NCI-H2227 (cell line): Measurements from ENCODE around the gene ZNF182.
"Not testable (repeated sequence)": the region's sequence is repeated elsewhere in the genome, so short reads cannot be mapped to it uniquely, and the experiment has no call there.

Experiments
- DNase-seq: peaks from one replicate; lab custom pipeline; 2025; ENCODE audit not compliant: unreplicated experiment; lab: John Stamatoyannopoulos, UW

ZNF182 gene

GRCh38 chrX:48003758-48004457 lies at the start of gene ZNF182:
ZNF182 (minus strand) TSS chrX:48003989; CDS start chrX:48002609, 1,380 bp downstream.
- peak; percentile 99 for DNase-seq

DNA sequence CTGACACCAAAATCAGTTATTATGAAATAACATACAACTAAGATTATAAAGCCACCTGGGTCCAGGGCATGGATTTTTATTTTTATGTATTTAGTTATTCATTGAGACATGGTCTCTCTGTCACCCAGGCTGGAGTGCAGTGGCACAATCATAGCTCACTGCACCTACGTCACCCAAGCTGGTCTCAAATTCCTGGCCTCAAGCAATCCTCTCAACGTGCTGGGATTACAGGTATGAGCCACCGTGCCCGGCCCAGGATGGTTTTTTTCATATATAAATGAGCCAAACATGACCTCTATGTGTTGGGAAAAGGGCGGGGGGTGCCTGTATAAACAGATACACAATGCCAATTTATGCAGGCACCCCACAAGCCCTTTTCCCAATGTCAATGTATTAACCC lies 43.1 kb upstream of the ZNF182 start:
- DNase-seq: no peak

DNA sequence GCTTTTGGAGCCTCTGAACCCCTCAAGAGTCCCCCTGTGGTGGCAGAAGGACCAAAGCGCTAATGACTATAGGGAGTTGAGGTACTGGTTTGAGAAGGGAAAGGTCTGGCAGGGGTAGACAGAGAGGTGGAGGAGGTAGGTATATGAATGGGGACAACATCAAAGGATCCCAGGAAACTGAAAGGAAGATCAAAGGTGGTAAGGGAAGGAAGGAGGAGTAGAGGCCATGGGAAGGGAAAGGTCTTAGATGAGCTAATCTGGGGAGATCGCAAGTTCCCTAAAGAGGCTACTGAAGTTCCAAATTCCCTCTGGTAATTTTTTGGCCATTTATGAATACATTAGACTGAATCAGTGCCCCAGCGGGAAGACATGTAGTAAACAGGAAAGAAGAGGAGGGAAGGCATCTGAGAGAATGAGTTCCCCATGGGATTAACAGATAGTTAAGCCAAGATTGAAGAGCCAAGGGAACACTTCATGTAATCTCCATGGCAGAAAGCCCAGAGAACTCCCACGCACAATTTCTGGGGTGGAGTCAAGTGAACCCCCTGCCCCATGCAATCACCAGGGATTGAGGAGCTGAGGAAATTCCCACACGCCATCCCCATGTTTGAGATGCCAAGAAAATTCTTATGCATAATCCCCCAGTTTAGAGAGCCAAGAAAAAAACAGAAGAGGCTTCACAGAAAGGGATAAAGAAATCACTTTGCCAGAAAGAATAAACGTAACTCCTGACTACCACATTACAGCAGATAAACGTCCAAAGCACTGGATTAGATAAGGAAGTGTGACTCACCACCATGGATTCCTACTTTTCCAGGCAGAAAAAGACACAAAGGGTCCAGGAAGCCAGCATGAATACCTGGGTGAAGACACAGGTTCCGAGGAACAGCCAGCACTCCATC lies 41.9 kb upstream of the ZNF182 start:
- no peak for DNase-seq

- no peak for DNase-seq
Measured at GRCh38 chrX:48043056-48043455, 39.3 kb upstream of the ZNF182 start.

- no peak for DNase-seq
Measured at GRCh38 chrX:48035891-48036290, 32.1 kb upstream of the ZNF182 start.

GRCh38 chrX:48030641-48031173 lies 26.9 kb upstream of the ZNF182 start:
- DNase-seq: not testable (repeated sequence)

DNA sequence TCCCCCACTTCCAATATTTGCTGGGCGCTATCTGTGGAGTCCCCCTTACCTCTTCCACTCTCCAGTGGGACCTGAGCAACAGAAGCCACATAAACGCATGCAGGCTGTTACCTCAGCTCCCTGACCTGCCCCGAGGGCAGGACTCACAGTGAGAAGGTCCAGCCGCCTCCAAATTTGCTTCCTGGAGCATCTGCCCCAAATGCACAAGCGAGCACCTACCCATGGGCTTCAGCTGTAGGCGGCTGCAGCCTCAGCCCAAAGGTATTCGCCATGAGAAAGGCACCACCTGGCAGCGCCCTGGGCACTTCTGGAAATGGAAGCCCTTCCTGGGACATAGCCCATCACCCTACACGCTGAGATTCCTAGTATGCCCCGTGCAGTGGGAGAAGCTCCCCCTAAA lies 26.4 kb upstream of the ZNF182 start:
- no peak for DNase-seq

DNA sequence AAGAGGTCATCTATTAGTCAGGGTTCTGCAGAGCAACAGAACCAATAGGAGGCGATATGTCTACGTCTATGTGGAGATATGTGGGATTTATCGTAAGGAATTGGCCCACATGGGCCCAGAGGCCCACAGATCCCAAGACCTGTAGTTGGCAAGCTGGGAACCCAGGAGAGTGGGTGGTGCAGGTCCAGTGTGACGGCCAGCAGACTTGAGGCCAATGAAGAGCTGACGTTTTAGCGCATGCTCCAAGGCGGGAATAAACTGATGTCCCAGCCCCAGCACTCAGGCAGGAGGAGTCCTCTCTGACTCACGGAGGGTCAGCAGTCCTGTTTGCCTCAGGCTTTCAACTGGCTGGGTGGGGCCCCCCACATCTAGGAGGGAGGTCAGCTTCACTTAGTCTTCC lies 24.3 kb upstream of the ZNF182 start:
- no peak for DNase-seq

DNA sequence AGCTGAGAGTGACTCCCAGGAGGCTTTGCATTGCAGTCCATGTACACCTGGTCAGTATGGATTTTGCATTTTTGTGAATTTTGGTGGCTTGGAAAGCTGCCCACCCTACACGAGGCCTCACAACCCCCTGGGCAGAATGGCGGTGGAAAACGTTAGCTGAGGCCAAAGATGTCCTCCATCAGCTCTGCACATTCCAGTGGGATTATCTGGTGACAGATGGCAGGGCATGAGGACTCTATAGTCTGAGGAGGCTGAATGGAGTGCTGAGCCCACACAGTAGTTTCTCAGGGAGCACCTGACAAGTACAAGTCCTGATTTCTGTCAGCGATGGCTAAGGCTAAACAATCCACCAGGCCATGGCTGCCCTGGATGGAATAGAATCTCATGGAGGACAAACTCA lies 23.8 kb upstream of the ZNF182 start:
- not testable (repeated sequence) for DNase-seq

- peak; percentile 76 for DNase-seq
Measured at GRCh38 chrX:48025561-48025960, 21.8 kb upstream of the ZNF182 start.

DNA sequence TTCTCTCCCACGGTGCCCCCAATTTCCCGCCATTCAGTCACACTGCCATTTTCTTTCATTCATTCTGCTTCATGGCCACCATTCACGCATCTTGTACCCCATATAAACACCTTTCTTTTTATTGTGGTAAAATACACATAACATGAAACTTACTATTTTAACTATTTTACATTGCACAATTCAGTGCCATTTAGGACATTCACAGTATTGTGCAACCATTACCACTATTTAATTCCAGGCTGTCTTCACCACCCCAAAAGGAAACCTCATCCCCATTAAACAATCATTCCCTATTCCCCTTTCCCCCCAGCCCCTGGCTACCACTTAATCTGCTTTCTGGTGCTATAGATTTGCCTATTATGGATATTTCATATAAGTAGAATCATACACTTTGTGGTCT lies 18.9 kb upstream of the ZNF182 start:
- no peak for DNase-seq

DNA sequence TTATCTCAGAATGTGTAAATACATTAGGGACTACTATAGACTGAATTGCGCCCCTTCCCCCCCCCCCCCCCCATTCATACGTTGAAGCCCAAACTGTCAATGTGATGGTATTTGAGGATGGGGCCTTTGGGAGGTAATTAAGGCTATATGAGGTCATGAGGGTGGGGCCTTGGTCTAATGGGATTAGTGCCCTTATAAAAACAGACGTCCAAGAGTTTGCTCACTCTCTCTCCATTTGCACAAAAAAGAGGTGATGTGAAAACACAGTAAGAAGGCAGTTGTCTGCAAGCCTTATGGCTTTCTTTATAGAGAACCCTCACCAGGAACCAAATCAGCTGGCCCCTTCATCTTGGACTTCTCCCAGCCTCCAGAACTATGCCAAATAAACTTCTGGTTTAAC lies 18.3 kb upstream of the ZNF182 start:
- no peak for DNase-seq

DNA sequence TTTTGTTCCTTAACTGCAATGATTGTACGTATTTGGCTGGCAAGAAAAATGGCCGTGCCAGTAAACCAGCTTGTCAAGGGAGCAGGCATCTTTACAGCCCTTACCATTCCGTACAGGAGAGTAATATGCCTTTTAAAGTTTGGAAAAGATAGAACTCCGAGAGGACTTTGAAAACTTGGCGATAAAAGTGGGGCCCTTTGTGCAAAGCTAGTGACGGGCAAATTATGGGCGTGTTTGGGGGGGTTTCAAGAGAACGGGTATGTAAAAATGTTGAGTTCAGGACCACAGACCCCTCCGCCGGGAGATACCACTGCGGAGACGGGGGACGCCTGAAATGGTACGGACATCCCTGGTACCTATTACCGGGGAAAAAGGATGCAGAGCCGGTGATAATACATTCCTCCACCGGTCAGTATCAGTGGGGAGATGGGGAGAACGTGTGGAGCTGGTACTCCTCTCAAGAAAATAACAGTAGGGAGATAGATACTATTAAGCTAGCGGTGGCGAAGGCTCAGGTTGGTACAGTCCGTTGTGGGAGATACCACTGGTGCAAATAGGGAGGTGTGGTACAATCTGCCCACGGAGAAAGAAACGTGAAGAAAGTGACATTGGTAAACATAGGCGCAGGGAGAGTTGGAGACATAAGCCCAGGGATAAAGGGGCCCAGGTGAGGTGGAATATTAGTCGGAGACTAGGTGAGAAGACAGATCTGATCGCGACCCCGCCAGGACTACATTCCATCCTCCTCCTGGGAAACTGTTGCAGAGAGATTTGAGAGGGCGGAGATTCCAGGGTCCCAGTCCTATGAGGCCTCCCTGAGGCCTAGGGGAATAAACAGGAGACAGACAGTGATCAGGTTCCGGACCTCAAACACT lies 17.5 kb upstream of the ZNF182 start:
- peak; percentile 93 for DNase-seq

DNA sequence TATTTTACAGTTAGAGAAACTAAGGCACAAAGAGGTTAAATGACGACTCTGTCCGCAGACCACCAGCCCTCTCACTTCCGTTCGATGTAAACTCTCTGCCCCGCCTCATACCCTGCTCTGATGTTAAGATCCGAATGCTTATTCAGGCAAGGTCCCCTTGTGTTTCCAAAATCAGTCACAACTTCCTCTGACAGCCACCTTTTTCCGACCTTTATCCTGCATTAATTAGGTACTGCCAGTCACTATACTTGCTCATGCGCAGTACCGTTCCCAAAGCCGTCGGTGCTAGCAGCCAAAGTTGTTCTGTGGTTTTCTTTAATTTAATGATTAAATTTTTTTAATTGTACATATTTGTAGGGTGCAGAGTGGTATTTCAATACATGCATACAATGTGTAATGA lies 16.7 kb upstream of the ZNF182 start:
- DNase-seq: not testable (repeated sequence)

DNA sequence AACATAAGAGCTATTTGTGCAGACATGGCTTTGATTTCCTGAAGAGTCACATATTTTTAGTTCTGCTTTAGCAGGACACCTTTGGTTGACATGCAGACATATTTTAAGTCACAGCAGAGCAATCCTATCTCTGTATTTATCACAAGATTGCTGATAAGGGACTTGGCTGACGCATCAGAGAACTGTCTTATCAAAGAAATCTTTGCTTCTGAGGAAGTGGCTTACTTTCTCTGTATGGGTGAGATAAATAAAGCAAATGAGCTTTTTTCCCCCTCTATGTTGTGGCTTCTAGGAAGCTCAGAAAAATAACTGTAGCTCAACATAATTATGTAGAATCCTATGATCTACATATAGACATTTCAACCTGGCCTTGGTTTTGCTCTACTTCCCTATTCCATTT lies 16.1 kb upstream of the ZNF182 start:
- DNase-seq: not testable (repeated sequence)

DNA sequence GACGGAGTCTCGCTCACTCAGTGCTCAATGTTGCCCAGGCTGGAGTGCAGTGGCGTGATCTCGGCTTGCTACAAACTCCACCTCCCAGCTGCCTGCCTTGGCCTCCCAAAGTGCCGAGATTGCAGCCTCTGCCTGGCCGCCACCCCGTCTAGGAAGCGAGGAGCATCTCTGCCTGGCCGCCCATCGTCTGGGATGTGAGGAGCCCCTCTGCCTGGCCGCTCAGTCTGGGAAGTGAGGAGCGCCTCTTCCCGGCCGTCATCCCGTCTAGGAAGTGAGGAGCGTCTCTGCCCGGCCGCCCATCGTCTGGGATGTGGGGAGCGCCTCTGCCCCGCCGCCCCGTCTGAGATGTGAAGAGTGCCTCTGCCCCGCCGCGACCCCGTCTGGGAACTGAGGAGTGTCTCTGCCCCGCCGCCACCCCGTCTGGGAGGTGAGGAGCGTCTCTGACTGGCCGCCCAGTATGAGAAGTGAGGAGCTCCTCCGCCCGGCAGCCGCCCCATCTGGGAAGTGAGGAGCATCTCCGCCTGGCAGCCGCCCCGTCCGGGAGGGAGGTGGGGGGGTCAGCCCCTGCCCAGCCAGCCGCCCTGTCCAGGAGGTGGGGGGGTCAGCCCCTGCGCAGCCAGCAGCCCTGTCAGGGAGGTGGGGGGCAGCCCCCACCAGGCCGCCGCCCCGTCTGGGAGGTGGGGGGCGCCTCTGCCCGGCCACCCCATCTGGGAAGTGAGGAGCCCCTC lies 13.0 kb upstream of the ZNF182 start:
- not testable (repeated sequence) for DNase-seq

DNA sequence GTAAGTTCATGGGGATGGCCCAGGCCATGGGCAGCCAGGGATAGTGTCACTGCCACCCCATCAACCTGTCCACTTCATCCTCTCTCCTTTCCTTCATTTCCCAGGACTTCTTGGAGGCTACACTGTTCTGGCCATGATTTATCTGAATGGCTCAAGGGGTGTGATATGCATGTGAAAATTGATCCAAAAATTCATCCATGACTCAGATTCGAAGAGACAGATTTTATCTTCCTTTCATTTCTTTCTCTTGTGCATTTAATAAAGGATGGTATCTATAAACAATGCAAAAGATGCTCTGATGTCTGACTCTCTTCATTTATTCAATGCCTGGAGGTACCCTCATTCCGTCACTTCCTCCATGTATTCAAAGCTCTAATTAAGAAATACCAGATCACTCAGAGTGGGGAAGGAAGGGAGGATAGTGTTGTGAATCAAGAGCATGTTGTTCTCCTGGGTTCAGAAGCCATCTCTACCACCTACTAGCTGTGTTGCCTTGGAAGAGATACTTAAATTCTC lies 5.7 kb upstream of the ZNF182 start:
- not testable (repeated sequence) for DNase-seq

DNA sequence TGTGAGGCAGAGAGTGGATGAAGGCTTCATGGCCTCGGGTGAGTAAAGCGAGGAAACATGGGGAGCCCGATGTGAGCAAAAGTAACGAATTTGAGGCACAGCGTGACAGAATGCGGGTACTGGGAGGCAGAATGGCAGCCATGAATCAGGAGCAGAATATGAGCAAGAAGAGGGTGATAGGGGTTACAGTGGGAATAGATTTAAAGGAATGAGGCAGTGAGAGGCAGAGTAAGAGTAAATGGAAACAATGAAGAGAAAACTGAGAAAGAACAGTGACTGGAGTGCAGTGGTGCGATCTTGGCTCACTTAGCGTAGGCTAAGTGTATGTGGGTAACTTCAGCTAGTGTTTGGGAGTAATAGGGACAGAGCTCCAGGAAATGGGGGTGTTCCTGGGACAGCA lies 2.9 kb upstream of the ZNF182 start, which contains the start of gene SPACA5:
TSS of gene SPACA5 (plus strand) at position 301 of the 400 bp plus-strand sequence. CDS start 815 bp downstream, outside the sequence.
- not testable (repeated sequence) for DNase-seq

DNA sequence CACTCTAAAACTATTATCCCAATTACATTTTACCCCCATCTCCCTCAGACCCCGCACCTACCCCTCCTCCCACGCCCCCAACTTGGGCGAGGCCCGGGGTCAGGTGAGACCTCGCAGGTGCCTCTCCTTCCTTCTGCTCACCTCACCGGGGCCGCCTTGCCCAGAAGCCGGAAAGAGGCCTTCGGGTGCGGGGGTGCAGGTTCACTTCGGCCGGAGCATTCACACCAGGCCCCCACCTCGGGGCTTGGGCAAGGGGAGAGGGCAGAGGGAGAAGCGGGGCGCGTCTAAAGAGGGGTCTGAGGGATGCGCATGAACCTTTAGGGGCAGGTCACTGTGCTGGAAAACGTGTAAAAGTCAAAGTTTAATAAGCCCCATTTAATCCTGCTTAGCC lies 427 bp downstream of the ZNF182 start:
- DNase-seq: no peak

- no peak for DNase-seq
Measured at GRCh38 chrX:48002929-48003328, 860 bp downstream of the ZNF182 start.
